SU-DHL-6 (cell line): ENCODE results near the gene ZCCHC17.

Experiments used
- EZH2phosphoT487 ChIP-seq: fragments of 200-600 bp; sonication (generic), shearing (Covaris generic); conservative IDR thresholded peaks from 2 replicates; pipeline ENCODE4 v1.6.1; 2018; ENCODE audit warnings: mild to moderate bottlenecking, antibody characterized with exemption, low read length, moderate library complexity, mixed read lengths
- TF ChIP-seq, protein P1 (sequence below): fragments of 200-600 bp; sonication (generic); IDR thresholded peaks from one replicate; pipeline ENCODE4 v1.5.1; 2017; ENCODE audit warnings: antibody characterized with exemption, mild to moderate bottlenecking, low read length, moderate library complexity; ENCODE audit not compliant: insufficient read depth, poor library complexity, severe bottlenecking

DNA sequence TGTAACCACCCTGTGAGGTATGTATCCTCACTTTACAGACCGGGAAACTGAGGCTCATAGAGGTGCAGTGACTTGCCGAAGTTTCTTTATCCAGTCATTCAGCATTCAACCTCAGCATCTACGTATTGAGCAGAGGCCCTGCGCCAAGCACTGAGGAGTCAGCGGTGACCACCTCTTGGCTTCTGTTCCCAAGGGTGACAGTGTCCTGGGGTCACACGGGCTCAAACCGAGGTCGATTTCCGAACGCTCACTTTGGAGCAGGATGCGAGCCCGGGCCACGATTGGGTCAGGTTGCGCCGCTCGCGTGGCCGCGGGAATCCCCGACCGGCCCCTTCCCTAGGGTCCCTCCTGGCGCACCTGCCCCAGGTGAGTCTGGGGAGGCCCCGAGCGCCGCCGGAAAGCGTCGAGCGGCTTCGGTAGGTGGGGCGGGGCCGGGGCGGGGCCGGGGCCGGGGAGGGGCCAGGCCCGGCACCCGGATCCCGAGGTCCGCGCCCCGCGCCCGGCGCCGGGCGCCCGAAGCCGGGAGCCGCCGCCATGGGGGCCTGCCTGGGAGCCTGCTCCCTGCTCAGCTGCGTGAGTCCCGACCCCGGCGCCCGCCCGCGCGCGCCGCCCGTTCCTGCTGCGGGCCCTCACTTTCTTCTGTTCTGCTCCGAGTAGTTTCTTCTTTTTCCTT lies 116.0 kb downstream of the ZCCHC17 start, which contains the start of gene SERINC2:
- TF ChIP-seq, protein P1, sequence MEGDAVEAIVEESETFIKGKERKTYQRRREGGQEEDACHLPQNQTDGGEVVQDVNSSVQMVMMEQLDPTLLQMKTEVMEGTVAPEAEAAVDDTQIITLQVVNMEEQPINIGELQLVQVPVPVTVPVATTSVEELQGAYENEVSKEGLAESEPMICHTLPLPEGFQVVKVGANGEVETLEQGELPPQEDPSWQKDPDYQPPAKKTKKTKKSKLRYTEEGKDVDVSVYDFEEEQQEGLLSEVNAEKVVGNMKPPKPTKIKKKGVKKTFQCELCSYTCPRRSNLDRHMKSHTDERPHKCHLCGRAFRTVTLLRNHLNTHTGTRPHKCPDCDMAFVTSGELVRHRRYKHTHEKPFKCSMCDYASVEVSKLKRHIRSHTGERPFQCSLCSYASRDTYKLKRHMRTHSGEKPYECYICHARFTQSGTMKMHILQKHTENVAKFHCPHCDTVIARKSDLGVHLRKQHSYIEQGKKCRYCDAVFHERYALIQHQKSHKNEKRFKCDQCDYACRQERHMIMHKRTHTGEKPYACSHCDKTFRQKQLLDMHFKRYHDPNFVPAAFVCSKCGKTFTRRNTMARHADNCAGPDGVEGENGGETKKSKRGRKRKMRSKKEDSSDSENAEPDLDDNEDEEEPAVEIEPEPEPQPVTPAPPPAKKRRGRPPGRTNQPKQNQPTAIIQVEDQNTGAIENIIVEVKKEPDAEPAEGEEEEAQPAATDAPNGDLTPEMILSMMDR = no peak
- no peak for TF ChIP-seq EZH2phosphoT487
